AG08396 (cell line): ENCODE data around the gene NRIP2.
A peak's percentile ranks its signal among the peaks of the same experiment; 100 is the strongest.

Experiments used
- DNase-seq: peaks from one replicate; pipeline ENCODE4 v3.0.0; 2012; ENCODE audit warnings: low spot score, mixed read lengths

NRIP2 gene

GRCh38 chr12:2805143-2805520, 29.7 kb downstream of the NRIP2 start:
- no peak for DNase-seq

GRCh38 chr12:2804393-2805142, 30.3 kb downstream of the NRIP2 start:
- DNase-seq, result peak; percentile 77

DNA sequence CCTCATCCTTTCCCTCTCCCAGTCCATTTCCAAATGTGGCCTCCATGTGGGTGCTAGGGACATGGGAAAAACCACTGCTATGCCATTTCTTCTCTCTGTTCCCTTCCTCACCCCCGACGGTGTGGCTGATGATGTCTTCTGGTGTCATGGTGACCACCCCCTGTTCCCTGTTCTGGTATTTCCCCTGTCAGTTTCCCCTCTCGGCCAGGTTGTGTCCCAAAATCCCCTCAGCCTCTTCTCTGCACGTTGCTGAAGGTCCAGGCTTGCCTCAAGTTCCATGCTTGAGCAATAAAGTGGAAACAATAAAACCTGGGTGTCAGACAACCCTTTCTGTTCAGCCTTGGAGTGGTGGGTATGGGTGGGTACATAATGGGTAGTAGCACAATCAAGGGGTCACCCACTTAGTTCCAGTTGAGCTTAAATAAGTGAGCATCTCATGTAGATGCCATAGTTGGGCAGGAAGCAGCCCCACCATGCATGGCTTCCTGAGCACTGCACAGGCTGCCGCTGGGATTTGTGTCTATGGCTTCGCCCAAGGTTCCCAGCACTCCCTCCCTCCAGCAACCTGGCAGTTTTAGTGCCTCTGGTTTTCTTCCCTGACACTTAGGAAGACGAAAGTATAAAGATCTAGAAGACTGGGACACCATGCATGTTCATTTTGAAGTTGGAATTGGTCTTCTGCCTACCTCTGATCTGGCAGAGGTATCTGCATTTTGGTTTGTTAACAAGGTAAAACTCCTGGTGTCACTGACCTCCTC, 31.0 kb downstream of the NRIP2 start:
- DNase-seq, result no peak

DNA sequence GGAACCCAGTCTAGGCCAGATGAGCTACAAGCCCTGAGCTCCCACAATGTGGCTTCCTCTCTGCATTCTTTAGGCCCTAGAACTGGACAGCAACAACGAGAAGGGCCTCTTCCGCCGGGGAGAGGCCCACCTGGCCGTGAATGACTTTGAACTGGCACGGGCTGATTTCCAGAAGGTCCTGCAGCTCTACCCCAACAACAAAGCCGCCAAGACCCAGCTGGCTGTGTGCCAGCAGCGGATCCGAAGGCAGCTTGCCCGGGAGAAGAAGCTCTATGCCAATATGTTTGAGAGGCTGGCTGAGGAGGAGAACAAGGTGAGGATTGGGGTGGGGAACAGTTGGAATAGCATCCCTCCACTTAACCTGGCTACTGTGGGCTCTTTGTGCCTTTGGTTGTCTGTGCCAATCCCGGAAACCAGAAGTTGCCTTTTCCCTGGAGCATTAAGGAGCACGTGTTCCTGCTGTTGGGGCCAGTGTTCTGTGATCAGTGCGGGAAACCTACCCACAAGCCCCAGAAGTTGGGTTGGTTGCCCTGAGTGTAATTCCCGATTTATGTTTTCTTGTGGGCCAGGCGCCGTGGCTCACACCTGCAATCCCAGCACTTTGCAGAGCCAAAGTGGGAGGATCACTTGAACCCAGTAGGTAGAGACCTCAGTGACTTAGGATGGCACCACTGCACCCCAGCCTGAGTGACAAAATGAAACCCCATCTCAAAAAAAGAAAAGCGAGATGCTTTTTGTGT, 33.6 kb downstream of the NRIP2 start:
- no peak for DNase-seq

DNA sequence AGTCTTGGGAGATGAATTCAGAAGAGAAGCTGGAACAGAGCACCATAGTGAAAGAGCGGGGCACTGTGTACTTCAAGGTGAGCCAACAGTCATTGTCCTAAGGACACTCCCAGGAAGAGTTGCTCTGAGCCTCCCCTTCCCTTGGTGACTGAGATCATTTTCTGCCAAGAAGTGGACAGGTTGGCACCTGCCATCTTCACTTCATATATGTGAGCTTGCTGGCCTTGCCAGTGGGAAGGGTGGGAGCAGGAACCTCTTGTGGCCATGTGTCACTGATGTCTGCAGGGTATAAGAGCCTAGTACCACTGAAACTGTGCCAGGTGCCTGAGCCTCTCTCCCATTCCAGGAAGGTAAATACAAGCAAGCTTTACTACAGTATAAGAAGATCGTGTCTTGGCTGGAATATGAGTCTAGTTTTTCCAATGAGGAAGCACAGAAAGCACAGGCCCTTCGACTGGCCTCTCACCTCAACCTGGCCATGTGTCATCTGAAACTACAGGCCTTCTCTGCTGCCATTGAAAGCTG, 34.7 kb downstream of the NRIP2 start:
- no peak for DNase-seq

DNA sequence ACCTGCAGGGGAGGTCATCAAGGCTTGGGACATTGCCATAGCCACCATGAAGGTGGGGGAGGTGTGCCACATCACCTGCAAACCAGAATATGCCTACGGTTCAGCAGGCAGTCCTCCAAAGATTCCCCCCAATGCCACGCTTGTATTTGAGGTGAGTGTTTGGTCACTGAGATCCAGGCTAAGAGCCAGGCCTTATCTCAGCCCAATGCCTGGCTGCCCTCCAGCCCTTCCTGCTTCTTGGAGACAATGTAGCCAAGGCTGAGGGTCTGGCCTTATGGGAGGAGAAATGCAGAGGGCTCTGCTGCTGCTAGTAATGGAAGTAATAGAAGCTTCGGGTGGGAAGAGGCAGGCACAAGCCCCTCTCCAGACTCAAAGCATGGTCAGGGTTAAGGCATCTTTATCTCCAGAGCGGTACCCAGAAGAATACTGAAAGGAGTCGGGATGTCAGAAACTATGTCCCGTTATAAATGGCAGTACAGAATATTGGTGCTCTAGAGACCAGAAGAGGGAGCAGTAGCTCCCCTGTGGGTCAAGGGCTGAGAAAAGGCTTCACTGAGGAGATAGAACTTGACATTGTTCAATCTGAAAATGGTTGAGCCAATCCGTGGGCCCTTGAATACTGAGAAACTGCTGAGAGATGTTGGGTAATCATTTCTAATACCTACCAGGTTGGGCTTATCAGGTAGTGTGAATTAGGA, 37.0 kb downstream of the NRIP2 start:
- DNase-seq, result no peak

DNA sequence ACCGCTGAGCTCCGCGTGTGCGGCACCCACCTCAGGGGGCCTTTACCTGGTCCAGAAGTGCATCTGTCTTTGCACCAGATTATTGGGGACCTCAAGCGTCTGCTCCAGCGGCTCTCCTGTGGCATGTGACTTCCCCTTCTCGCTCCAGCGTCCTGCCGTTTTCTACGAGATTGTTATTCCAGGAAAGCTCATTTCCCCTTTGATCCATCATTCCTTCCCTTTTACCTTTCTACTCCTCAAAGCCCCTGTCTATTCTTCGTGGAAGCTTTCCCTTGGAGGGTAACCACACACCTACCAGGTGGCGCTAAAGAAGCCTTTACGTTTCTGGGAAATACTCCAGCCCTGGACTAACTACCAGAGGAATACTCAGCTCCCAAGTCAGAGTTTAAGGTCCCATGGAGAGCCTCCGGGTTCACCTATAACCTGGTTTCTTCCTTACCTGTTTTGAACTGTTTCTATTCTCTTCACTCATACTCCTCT, 38.6 kb downstream of the NRIP2 start:
- peak; percentile 21 for DNase-seq

DNA sequence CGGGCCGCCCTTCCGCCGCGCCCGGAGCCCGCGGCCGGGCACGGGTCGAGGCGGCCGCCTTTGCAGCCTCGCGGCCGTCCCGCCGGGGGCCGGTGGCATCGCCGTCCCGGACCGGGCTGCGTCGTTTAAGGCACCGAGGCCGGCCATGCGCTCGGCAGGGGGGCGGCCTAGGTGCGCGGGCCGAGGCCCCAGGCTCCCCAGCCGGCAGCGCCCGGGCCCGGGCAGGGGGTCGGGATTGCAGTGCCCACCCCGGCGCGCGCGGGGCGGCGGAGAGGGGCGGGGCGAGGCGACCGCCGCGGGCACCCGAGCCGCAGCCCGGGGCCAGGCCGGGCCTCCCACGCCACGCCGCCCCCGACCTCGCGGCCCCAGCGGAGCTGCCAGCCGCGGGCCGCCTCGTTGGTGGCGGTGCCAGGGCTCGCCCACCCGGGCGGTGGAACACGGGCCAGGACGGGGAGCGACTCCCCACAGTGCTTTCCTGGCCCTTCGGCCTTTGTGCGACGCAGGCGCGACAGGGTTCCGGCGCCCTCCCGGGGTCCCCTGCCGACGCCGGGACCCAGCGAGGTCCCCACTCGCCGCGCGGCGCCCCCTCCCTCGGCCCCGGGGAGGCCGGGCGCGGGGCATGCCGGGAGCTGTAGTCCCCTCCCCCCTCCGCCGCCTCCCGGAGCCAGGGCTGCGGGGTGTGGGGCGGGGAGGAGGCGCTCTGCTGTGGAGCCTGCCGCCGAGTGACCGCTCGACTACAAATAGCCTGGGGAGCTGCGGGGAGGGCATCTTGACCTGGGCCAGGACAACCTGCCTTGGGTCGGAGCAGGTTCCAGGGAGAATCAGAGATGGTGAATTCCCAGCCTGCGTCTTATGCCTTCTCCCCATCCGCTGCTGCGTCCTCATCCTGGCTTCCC, 39.3 kb downstream of the NRIP2 start:
- peak; percentile 94 for DNase-seq

GRCh38 chr12:2794736-2795289, 40.0 kb downstream of the NRIP2 start, which contains the start of gene FKBP4:
TSS of gene FKBP4 (plus strand) at chr12:2794970. CDS start at chr12:2795140, 170 bp downstream.
- peak; percentile 97 for DNase-seq

DNA sequence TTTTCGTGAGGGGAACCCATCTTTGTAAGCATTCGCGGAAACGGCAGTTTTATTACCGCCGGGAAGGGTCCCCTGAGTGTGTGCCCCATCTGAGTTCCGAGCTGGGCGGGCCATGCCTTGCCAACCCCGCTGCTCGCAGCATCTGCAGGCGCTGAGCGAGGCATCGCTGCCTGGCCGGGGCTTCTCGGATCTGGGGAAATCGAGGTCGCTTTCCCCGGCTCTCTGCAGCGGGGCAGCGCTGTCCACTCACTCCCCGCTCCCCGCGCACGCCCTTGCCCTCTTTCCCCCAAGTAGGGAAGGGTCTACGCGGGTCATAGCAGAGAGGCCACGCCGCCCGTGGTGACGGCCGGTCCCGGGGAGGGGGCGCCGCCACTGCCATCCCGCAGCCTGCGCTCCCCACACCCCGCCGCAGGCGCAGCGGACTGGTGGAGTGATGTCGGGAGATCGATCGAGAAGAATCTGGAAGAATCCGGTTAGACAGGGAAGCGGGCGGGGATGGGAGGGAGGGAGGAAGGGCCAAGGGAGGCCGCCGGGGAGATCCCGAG, 40.6 kb downstream of the NRIP2 start:
- no peak for DNase-seq

GRCh38 chr12:2793561-2793960, 41.3 kb downstream of the NRIP2 start:
- no peak for DNase-seq

- no peak for DNase-seq
These were observed 41.9 kb downstream of the NRIP2 start for GRCh38 chr12:2792671-2793500.

DNA sequence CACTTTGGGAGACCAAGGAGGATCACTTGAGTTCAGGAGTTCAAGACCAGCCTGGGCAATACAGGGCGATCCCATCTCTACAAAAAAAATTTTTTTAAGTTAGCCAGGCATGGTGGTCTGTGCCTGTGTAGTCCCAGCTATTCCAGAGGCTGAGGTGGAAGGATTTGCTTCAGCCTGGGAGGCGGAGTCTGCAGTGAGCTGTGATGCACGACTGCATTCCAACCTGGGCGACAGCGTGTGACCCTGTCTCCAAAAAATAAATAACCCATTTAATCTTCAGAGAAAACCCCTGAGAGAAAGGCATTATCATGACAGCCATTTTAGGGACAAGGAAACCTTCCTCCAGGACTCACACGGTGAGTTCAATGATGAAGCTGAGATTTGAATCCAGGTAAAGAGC, 43.7 kb downstream of the NRIP2 start:
- no peak for DNase-seq

- no peak for DNase-seq
These were observed 49.8 kb downstream of the NRIP2 start for GRCh38 chr12:2785017-2785416.

- DNase-seq, result peak; percentile 81
These were observed 50.8 kb downstream of the NRIP2 start for GRCh38 chr12:2783936-2784600.

GRCh38 chr12:2779281-2779680, 55.6 kb downstream of the NRIP2 start:
- DNase-seq, result no peak

DNA sequence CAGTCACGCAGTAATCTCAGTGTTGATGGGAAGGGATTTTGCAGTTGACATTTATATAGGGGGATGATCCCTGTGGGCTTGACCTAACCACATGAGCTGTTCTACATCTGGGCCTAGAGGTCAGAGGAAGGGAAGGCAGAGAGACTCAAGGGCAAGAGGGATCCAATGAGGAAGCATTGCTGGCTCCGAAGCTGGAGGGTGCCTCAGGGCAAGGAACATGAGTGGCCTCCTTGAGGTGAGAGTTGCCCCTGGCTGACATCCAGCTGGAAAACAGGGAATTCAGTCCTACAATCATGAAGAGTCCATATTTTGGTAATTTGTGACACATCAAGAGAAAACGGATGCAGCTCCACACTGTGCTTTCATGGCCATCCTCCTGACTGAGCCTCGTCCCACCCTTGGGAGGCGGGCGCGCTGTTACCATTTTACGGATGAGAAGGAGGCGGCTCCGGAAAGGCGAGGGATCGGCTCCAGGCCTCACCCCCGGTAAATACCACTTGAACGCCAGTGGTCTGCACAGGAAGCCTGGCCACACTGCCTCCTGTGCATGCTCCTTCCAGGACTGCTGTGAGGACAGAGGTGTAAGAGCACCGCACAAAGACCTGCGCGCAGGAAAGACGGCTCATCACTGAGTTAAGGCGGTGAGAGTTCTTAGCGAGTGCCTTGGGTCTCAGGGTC, 58.6 kb downstream of the NRIP2 start:
- no peak for DNase-seq

DNA sequence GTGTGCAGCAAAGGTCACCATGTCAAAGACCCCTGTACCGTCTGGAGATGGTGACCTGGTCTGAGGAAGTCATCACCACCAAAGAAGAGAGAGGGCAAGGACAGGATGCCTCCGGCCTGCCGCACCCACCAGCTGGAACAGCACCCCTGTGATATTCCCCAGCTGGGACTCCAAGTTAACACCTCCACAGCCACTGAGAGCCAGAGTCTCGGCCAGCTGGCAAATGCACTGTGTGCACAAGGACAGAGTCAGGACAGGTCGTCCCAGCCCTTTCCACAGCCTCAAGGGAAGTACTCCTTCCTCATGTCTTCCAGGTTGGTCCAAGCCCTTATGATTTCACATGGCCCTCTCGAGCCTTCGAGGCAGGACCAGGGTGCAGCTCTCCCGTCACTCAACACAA, 59.4 kb downstream of the NRIP2 start:
- DNase-seq, result no peak
